Measurements from ENCODE around the gene AADAT.
"Not testable (repeated sequence)": the region's sequence is repeated elsewhere in the genome, so short reads cannot be mapped to it uniquely, and the experiment has no call there.

AADAT gene

GRCh38 chr4:170088716-170089115, 1.0 kb downstream of the AADAT start:
- no peak for DNase-seq

GRCh38 chr4:170087163-170087700, 2.5 kb downstream of the AADAT start:
- no peak for DNase-seq

GRCh38 chr4:170083541-170083940, 6.2 kb downstream of the AADAT start:
- DNase-seq: no peak

GRCh38 chr4:170080496-170080895, 9.3 kb downstream of the AADAT start:
- no peak for DNase-seq

GRCh38 chr4:170079981-170080380, 9.8 kb downstream of the AADAT start:
- no peak for DNase-seq

- DNase-seq: no peak
Observed at GRCh38 chr4:170071196-170071595, 18.6 kb downstream of the AADAT start.

- no peak for DNase-seq
Observed at GRCh38 chr4:170068438-170069128, 21.2 kb downstream of the AADAT start.

- DNase-seq: no peak
Observed at GRCh38 chr4:170059421-170059820, 30.3 kb downstream of the AADAT start.

- DNase-seq: no peak
Observed at GRCh38 chr4:170058826-170059225, 30.9 kb downstream of the AADAT start.

- no peak for DNase-seq
Observed at GRCh38 chr4:170057866-170058265, 31.9 kb downstream of the AADAT start.

- DNase-seq: no peak
Observed at GRCh38 chr4:170052919-170053318, 36.8 kb downstream of the AADAT start.

GRCh38 chr4:170051402-170051801, 38.4 kb downstream of the AADAT start:
- DNase-seq: no peak

GRCh38 chr4:170049766-170050165, 40.0 kb downstream of the AADAT start:
- no peak for DNase-seq

- DNase-seq: peak in 3 of 4 experiments; percentile 7 to 41 (median 11)
Observed at GRCh38 chr4:170047771-170048354, 41.9 kb downstream of the AADAT start.

- not testable (repeated sequence) for DNase-seq
Observed at GRCh38 chr4:170046156-170046555, 43.6 kb downstream of the AADAT start.

GRCh38 chr4:170040031-170040680, 49.6 kb downstream of the AADAT start:
- DNase-seq: no peak

- no peak for DNase-seq
Observed at GRCh38 chr4:170038769-170039168, 51.0 kb downstream of the AADAT start.

GRCh38 chr4:170038232-170038631, 51.5 kb downstream of the AADAT start:
- no peak for DNase-seq

GRCh38 chr4:170037481-170037880, 52.3 kb downstream of the AADAT start:
- DNase-seq: no peak

- no peak for DNase-seq
Observed at GRCh38 chr4:170035845-170036244, 53.9 kb downstream of the AADAT start.

GRCh38 chr4:170035231-170035630, 54.5 kb downstream of the AADAT start:
- DNase-seq: no peak

- DNase-seq: no peak
Observed at GRCh38 chr4:170033999-170034398, 55.8 kb downstream of the AADAT start.

- DNase-seq: no peak
Observed at GRCh38 chr4:170030121-170030520, 59.6 kb downstream of the AADAT start.
